Activated CD4-positive, alpha-beta memory T cell treated with anti-CD3 and anti-CD28 coated beads for 36 hours (primary cell): ENCODE measurements around the gene SLC13A3. TPM values are rescaled to one million over a fixed set of nuclear protein-coding genes. Genes with fewer than 3 reads are reported as not detected.
A peak's percentile ranks its signal among the peaks of the same experiment; 100 is the strongest.

ENCODE experiments used
- CTCF ChIA-PET: fragments of 350-600 bp; sonication (Branson Sonifier 250); formaldehyde crosslinking; loops from one replicate; lab custom pipeline; 2021; ENCODE audit warnings: antibody characterized with exemption, inconsistent platforms; lab: Charles Lee
- POLR2A ChIA-PET: fragments of 350-600 bp; sonication (Branson Sonifier 250); formaldehyde crosslinking; loops from one replicate; lab custom pipeline; 2021; ENCODE audit warnings: antibody characterized with exemption; lab: Charles Lee
- DNase-seq: peaks from one replicate; pipeline ENCODE4 v3.0.0-alpha.2; 2020
- H3K27ac Mint-ChIP-seq: one replicate; pipeline ENCODE4 v1.8.0; 2021; ENCODE audit warnings: mixed read lengths
- H3K27me3 Mint-ChIP-seq: one replicate; pipeline ENCODE4 v1.8.0; 2021; ENCODE audit warnings: mixed read lengths
- H3K36me3 Mint-ChIP-seq: one replicate; pipeline ENCODE4 v1.8.0; 2021; ENCODE audit warnings: mixed read lengths
- H3K4me1 Mint-ChIP-seq: one replicate; pipeline ENCODE4 v1.8.0; 2021; ENCODE audit warnings: low read depth, mixed read lengths
- H3K4me3 Mint-ChIP-seq: one replicate; pipeline ENCODE4 v1.8.0; 2021; ENCODE audit warnings: mild to moderate bottlenecking, mixed read lengths
- H3K9me3 Mint-ChIP-seq: one replicate; pipeline ENCODE4 v1.8.0; 2021; ENCODE audit warnings: mixed read lengths
- intact Hi-C: fragments of 100-400 bp; cut with micrococcal nuclease; formaldehyde crosslinking; loops from one replicate; pipeline ENCODE4 v1.15.1; 2023
- total RNA-seq, 2 experiments: library from RNA; stranded (reverse); gene quantifications; one replicate each; pipeline ENCODE4 v1.2.3, GENCODE V29; 2021

Gene SLC13A3
- total RNA-seq, 2 experiments from 2014 or later, result 0.10 TPM; not detected in 1

GRCh38 chr20:46544576-46544975 lies 106.7 kb downstream of the SLC13A3 start:
- Mint-ChIP-seq H3K4me3 (no peak overlapping the region), H3K27me3 (peaks cover 4% of the 10 kb centered on the region), H3K4me1 (peaks cover 15% of the 10 kb centered on the region), H3K9me3 (no peaks in the 10 kb centered on the region), H3K36me3 (no peaks in the 10 kb centered on the region), H3K27ac (no peak overlapping the region)
- intact Hi-C loops, result loop anchor here (2.0 kb wide), 2 partner anchors 136 to 144 kb away; partner anchors contain the start of gene TP53RK
- POLR2A ChIA-PET, result interaction anchor here (1.3 to 1.8 kb wide), 4 partner anchors 8 to 145 kb away, joined by 4 to 10 read pairs (median 6); partner anchors contain the start of gene TP53RK
- no peak for DNase-seq
- CTCF ChIA-PET, result interaction anchor here (0.6 to 2.3 kb wide), 14 partner anchors 10 to 145 kb away, joined by 3 to 24 read pairs (median 5); partner anchors contain the start of genes ELMO2, TP53RK and ZNF334

- Mint-ChIP-seq H3K4me3 (no peak overlapping the region), H3K36me3 (no peaks in the 10 kb centered on the region), H3K9me3 (no peaks in the 10 kb centered on the region), H3K27ac (no peak overlapping the region), H3K4me1 (peaks cover 15% of the 10 kb centered on the region), H3K27me3 (peaks cover 9% of the 10 kb centered on the region)
- DNase-seq, result no peak
- POLR2A ChIA-PET, result interaction anchor here (1.3 to 1.5 kb wide), 2 partner anchors 14 to 145 kb away, joined by 4 to 7 read pairs; partner anchors contain the start of gene TP53RK
- CTCF ChIA-PET, result interaction anchor here (0.6 to 2.3 kb wide), 10 partner anchors 11 to 143 kb away, joined by 3 to 24 read pairs (median 6); partner anchors contain the start of genes ELMO2 and ZNF334
- intact Hi-C loops, result loop anchor here (2.0 kb wide), 2 partner anchors 137 to 145 kb away; partner anchors contain the start of gene TP53RK
Observed at GRCh38 chr20:46543959-46544358, 107.3 kb downstream of the SLC13A3 start.

GRCh38 chr20:46543033-46543432 lies 108.2 kb downstream of the SLC13A3 start:
- Mint-ChIP-seq H3K9me3 (no peaks in the 10 kb centered on the region), H3K36me3 (no peaks in the 10 kb centered on the region), H3K27ac (no peak overlapping the region), H3K27me3 (peaks cover 16% of the 10 kb centered on the region), H3K4me3 (no peak overlapping the region), H3K4me1 (peaks cover 15% of the 10 kb centered on the region)
- ChIA-PET CTCF (no interaction called here), POLR2A (no interaction called here)
- no peak for DNase-seq
- intact Hi-C loops, result no loop called here

GRCh38 chr20:46541229-46541935 lies 109.9 kb downstream of the SLC13A3 start:
- H3K4me1 Mint-ChIP-seq, result peaks cover 15% of the 10 kb centered on the region
- no peaks in the 10 kb centered on the region for H3K36me3 Mint-ChIP-seq
- H3K4me3 Mint-ChIP-seq, result no peak overlapping the region
- no peak overlapping the region for H3K27ac Mint-ChIP-seq
- no peaks in the 10 kb centered on the region for H3K9me3 Mint-ChIP-seq
- CTCF ChIA-PET, result no interaction called here
- intact Hi-C loops, result no loop called here
- POLR2A ChIA-PET, result no interaction called here
- H3K27me3 Mint-ChIP-seq, result peaks cover 20% of the 10 kb centered on the region
- no peak for DNase-seq

GRCh38 chr20:46539113-46539512 lies 112.1 kb downstream of the SLC13A3 start:
- DNase-seq, result no peak
- peaks cover 23% of the 10 kb centered on the region for H3K27me3 Mint-ChIP-seq
- POLR2A ChIA-PET, result no interaction called here
- H3K4me3 Mint-ChIP-seq, result no peak overlapping the region
- intact Hi-C loops, result no loop called here
- CTCF ChIA-PET, result interaction anchor here (1.1 to 1.5 kb wide), 2 partner anchors 140 to 407 kb away, joined by 3 read pairs; no protein-coding TSS in a partner anchor
- no peak overlapping the region for H3K27ac Mint-ChIP-seq
- no peaks in the 10 kb centered on the region for H3K36me3 Mint-ChIP-seq
- no peaks in the 10 kb centered on the region for H3K4me1 Mint-ChIP-seq
- H3K9me3 Mint-ChIP-seq, result no peaks in the 10 kb centered on the region

- Mint-ChIP-seq H3K27me3 (peaks cover 14% of the 10 kb centered on the region), H3K4me1 (no peaks in the 10 kb centered on the region), H3K36me3 (no peaks in the 10 kb centered on the region), H3K27ac (no peak overlapping the region), H3K4me3 (no peak overlapping the region), H3K9me3 (no peaks in the 10 kb centered on the region)
- CTCF ChIA-PET, result interaction anchor here (0.9 kb wide), 1 partner anchor 32 kb away, joined by 3 read pairs; no protein-coding TSS in a partner anchor
- POLR2A ChIA-PET, result no interaction called here
- intact Hi-C loops, result no loop called here
- DNase-seq, result no peak
Observed at GRCh38 chr20:46530640-46531039, 120.6 kb downstream of the SLC13A3 start.

- peaks cover 8% of the 10 kb centered on the region for H3K27me3 Mint-ChIP-seq
- H3K27ac Mint-ChIP-seq, result no peak overlapping the region
- H3K36me3 Mint-ChIP-seq, result no peaks in the 10 kb centered on the region
- H3K4me1 Mint-ChIP-seq, result no peaks in the 10 kb centered on the region
- H3K9me3 Mint-ChIP-seq, result peaks cover 6% of the 10 kb centered on the region
- no peak overlapping the region for H3K4me3 Mint-ChIP-seq
- ChIA-PET POLR2A (no interaction called here), CTCF (interaction anchor here (1.2 to 8.5 kb wide), 3 partner anchors 21 to 158 kb away, joined by 5 to 103 read pairs (median 8); no protein-coding TSS in a partner anchor)
- intact Hi-C loops, result no loop called here
- no peak for DNase-seq
Observed at GRCh38 chr20:46523696-46524328, 127.4 kb downstream of the SLC13A3 start.

GRCh38 chr20:46523108-46523507 lies 128.2 kb downstream of the SLC13A3 start:
- DNase-seq, result no peak
- no peak overlapping the region for H3K4me3 Mint-ChIP-seq
- intact Hi-C loops, result no loop called here
- H3K27me3 Mint-ChIP-seq, result peaks cover 8% of the 10 kb centered on the region
- no peaks in the 10 kb centered on the region for H3K4me1 Mint-ChIP-seq
- POLR2A ChIA-PET, result no interaction called here
- CTCF ChIA-PET, result interaction anchor here (1.2 to 8.5 kb wide), 3 partner anchors 21 to 158 kb away, joined by 6 to 103 read pairs (median 8); no protein-coding TSS in a partner anchor
- H3K36me3 Mint-ChIP-seq, result no peaks in the 10 kb centered on the region
- H3K27ac Mint-ChIP-seq, result no peak overlapping the region
- peaks cover 6% of the 10 kb centered on the region for H3K9me3 Mint-ChIP-seq

GRCh38 chr20:46520976-46521579 lies 130.2 kb downstream of the SLC13A3 start:
- peak; percentile 65 for DNase-seq
- H3K36me3 Mint-ChIP-seq, result no peaks in the 10 kb centered on the region
- H3K27me3 Mint-ChIP-seq, result peaks cover 11% of the 10 kb centered on the region
- no peak overlapping the region for H3K4me3 Mint-ChIP-seq
- intact Hi-C loops, result loop anchor here (1.0 kb wide), 1 partner anchor 160 kb away; no protein-coding TSS in a partner anchor
- ChIA-PET POLR2A (interaction anchor here (0.5 kb wide), 1 partner anchor 207 kb away, joined by 3 read pairs; no protein-coding TSS in a partner anchor), CTCF (interaction anchor here (1.1 to 8.5 kb wide), 7 partner anchors 9 to 232 kb away, joined by 3 to 103 read pairs (median 4); partner anchors contain the start of gene TP53RK)
- H3K9me3 Mint-ChIP-seq, result peaks cover 6% of the 10 kb centered on the region
- H3K27ac Mint-ChIP-seq, result no peak overlapping the region
- H3K4me1 Mint-ChIP-seq, result no peaks in the 10 kb centered on the region

GRCh38 chr20:46520540-46520939 lies 130.7 kb downstream of the SLC13A3 start:
- Mint-ChIP-seq H3K4me3 (no peak overlapping the region), H3K36me3 (no peaks in the 10 kb centered on the region), H3K27me3 (peaks cover 11% of the 10 kb centered on the region), H3K9me3 (peaks cover 6% of the 10 kb centered on the region), H3K4me1 (no peaks in the 10 kb centered on the region), H3K27ac (no peak overlapping the region)
- ChIA-PET CTCF (interaction anchor here (1.2 to 8.5 kb wide), 6 partner anchors 8 to 233 kb away, joined by 3 to 103 read pairs (median 5); partner anchors contain the start of gene TP53RK), POLR2A (no interaction called here)
- DNase-seq, result no peak
- intact Hi-C loops, result no loop called here

- Mint-ChIP-seq H3K9me3 (peaks cover 6% of the 10 kb centered on the region), H3K4me1 (no peaks in the 10 kb centered on the region), H3K27me3 (peaks cover 12% of the 10 kb centered on the region), H3K4me3 (no peak overlapping the region), H3K27ac (no peak overlapping the region), H3K36me3 (no peaks in the 10 kb centered on the region)
- no peak for DNase-seq
- intact Hi-C loops, result no loop called here
- POLR2A ChIA-PET, result interaction anchor here (0.6 kb wide), 1 partner anchor 1427 kb away, joined by 4 read pairs; no protein-coding TSS in a partner anchor
- CTCF ChIA-PET, result interaction anchor here (1.2 to 8.5 kb wide), 4 partner anchors 30 to 170 kb away, joined by 4 to 103 read pairs (median 5); partner anchors contain the start of gene TP53RK
Observed at GRCh38 chr20:46519471-46520068, 131.7 kb downstream of the SLC13A3 start.
